MM.1S (cell line): Measurements from ENCODE around the gene EIF5.

ENCODE experiments used
- EZH2 ChIP-seq: fragments of 300-600 bp; sonication (generic); optimal IDR thresholded peaks from 2 replicates; pipeline ENCODE3; 2017; ENCODE audit warnings: low read depth, mild to moderate bottlenecking, antibody characterized with exemption, low read length, mixed read lengths
- EZH2phosphoT487 ChIP-seq: fragments of 300-600 bp; sonication (generic); IDR thresholded peaks from 2 replicates; pipeline ENCODE4 v1.6.1; 2018; ENCODE audit warnings: antibody characterized with exemption, low read length

- no peak for TF ChIP-seq EZH2
- no peak for TF ChIP-seq EZH2phosphoT487
Measured at GRCh38 chr14:103301512-103302354, 32.3 kb upstream of the EIF5 start.
